Omental fat pad (tissue), 4 donors: ENCODE data around the gene ARMH3. TPM values are rescaled to one million over a fixed set of nuclear protein-coding genes. Genes with fewer than 3 reads are reported as not detected.

ENCODE experiments used
- ATAC-seq: fragments of 150-250 bp; one replicate; pipeline ENCODE4 v1.9.1; 2016; ENCODE audit warnings: mild to moderate bottlenecking, moderate library complexity; ENCODE audit not compliant: low FRiP score
- DNase-seq: peaks from one replicate; pipeline ENCODE4 v3.0.0-alpha.2; 2019; ENCODE audit warnings: low spot score
- CTCF ChIP-seq, 3 donors: fragments of 450-650 bp; IDR thresholded peaks; one replicate each; pipeline ENCODE4 v1.5.1; 2016 to 2017; ENCODE audit warnings: antibody characterized with exemption in 3 of 3, mild to moderate bottlenecking in 3 of 3, moderate library complexity in 2 of 3
- total RNA-seq, 4 donors: library from RNA; depleted of rRNA; stranded (reverse); fragments of >200 nt; gene quantifications; one replicate each; pipeline ENCODE4 v1.1.0, GENCODE V29; 2016

The ARMH3 gene
- total RNA-seq, 4 donors from 2014 or later: 10.0 to 61.8 (median 12.7) TPM

GRCh38 chr10:101839416-101840063 lies 216.4 kb downstream of the ARMH3 start:
- DNase-seq: no peak
- TF ChIP-seq CTCF (IDR thresholded peaks at IDR 0.05): no peak
- peak; percentile 39 for ATAC-seq

GRCh38 chr10:101839002-101839401 lies 217.0 kb downstream of the ARMH3 start:
- TF ChIP-seq CTCF (IDR thresholded peaks at IDR 0.05): no peak
- ATAC-seq (no peak), DNase-seq (no peak)

- DNase-seq: no peak
- no peak for TF ChIP-seq CTCF (IDR thresholded peaks at IDR 0.05)
- ATAC-seq: no peak
Measured at GRCh38 chr10:101838416-101838970, 217.5 kb downstream of the ARMH3 start.

GRCh38 chr10:101837748-101838147 lies 218.2 kb downstream of the ARMH3 start:
- DNase-seq (no peak), ATAC-seq (no peak)
- TF ChIP-seq CTCF (IDR thresholded peaks at IDR 0.05): no peak

- ATAC-seq: no peak
- no peak for DNase-seq
- TF ChIP-seq CTCF (IDR thresholded peaks at IDR 0.05): no peak
Measured at GRCh38 chr10:101835362-101835761, 220.6 kb downstream of the ARMH3 start.

- no peak for TF ChIP-seq CTCF (IDR thresholded peaks at IDR 0.05)
- ATAC-seq: no peak
- no peak for DNase-seq
Measured at GRCh38 chr10:101834341-101834740, 221.6 kb downstream of the ARMH3 start.

GRCh38 chr10:101833466-101833865 lies 222.5 kb downstream of the ARMH3 start:
- ATAC-seq (no peak), DNase-seq (no peak)
- TF ChIP-seq CTCF (IDR thresholded peaks at IDR 0.05): no peak
